Glomerular visceral epithelial cell (primary cell): Measurements from ENCODE around the gene TFG.

Experiments
- DNase-seq: peaks from one replicate; pipeline ENCODE4 v3.0.0-alpha.2; 2016; ENCODE audit errors: extremely low spot score

TFG gene

GRCh38 chr3:100756441-100756840 lies 47.1 kb downstream of the TFG start:
- DNase-seq, result no peak

- no peak for DNase-seq
Measured at GRCh38 chr3:100759159-100759558, 49.9 kb downstream of the TFG start.

GRCh38 chr3:100759950-100760349 lies 50.7 kb downstream of the TFG start:
- no peak for DNase-seq

GRCh38 chr3:100760377-100760776 lies 51.1 kb downstream of the TFG start:
- no peak for DNase-seq

GRCh38 chr3:100761211-100761942 lies 52.1 kb downstream of the TFG start:
- no peak for DNase-seq

GRCh38 chr3:100761951-100762350 lies 52.7 kb downstream of the TFG start:
- DNase-seq, result no peak

- DNase-seq, result no peak
Measured at GRCh38 chr3:100765437-100765975, 56.2 kb downstream of the TFG start.

GRCh38 chr3:100766069-100766468 lies 56.8 kb downstream of the TFG start:
- no peak for DNase-seq

GRCh38 chr3:100769693-100770092 lies 60.4 kb downstream of the TFG start:
- DNase-seq, result no peak

- DNase-seq, result no peak
Measured at GRCh38 chr3:100775226-100775625, 65.9 kb downstream of the TFG start.

- no peak for DNase-seq
Measured at GRCh38 chr3:100775669-100776068, 66.4 kb downstream of the TFG start.

- DNase-seq, result no peak
Measured at GRCh38 chr3:100776097-100776729, 66.9 kb downstream of the TFG start.

GRCh38 chr3:100776746-100777145 lies 67.5 kb downstream of the TFG start:
- no peak for DNase-seq

- no peak for DNase-seq
Measured at GRCh38 chr3:100777271-100777670, 68.0 kb downstream of the TFG start.

GRCh38 chr3:100779480-100779879 lies 70.2 kb downstream of the TFG start:
- DNase-seq, result no peak

- no peak for DNase-seq
Measured at GRCh38 chr3:100780071-100780622, 70.9 kb downstream of the TFG start.

GRCh38 chr3:100781301-100781700 lies 72.0 kb downstream of the TFG start:
- peak; percentile 68 for DNase-seq

- DNase-seq, result no peak
Measured at GRCh38 chr3:100782348-100782747, 73.1 kb downstream of the TFG start.

GRCh38 chr3:100782906-100783305 lies 73.6 kb downstream of the TFG start:
- peak; percentile 71 for DNase-seq

- no peak for DNase-seq
Measured at GRCh38 chr3:100783619-100784018, 74.3 kb downstream of the TFG start.

GRCh38 chr3:100789579-100789978 lies 80.3 kb downstream of the TFG start:
- DNase-seq, result no peak

- peak; percentile 37 for DNase-seq
Measured at GRCh38 chr3:100796556-100796955, 87.3 kb downstream of the TFG start.

GRCh38 chr3:100798012-100798411 lies 88.7 kb downstream of the TFG start:
- DNase-seq, result no peak
